Peyer's patch (tissue), 4 donors: ENCODE data around the gene PCCB.

Experiments
- POLR2A ChIP-seq, 2 donors: fragments of 450-650 bp; IDR thresholded peaks; one replicate each; pipeline ENCODE4 v1.5.1; 2017; ENCODE audit warnings: antibody characterized with exemption in 2 of 2, mild to moderate bottlenecking in 2 of 2, moderate library complexity in 2 of 2
- TF ChIP-seq, protein P1 (sequence below), 6 experiments: fragments of 450-650 bp in 4 of 6; fragments of 200-600 bp in 2 of 6; sonication (generic) in 1 of 6; IDR thresholded peaks; one replicate each; pipeline ENCODE4 v1.5.1; 2017 to 2019; ENCODE audit warnings: antibody characterized with exemption in 6 of 6, mild to moderate bottlenecking in 3 of 6, moderate library complexity in 1 of 6

DNA sequence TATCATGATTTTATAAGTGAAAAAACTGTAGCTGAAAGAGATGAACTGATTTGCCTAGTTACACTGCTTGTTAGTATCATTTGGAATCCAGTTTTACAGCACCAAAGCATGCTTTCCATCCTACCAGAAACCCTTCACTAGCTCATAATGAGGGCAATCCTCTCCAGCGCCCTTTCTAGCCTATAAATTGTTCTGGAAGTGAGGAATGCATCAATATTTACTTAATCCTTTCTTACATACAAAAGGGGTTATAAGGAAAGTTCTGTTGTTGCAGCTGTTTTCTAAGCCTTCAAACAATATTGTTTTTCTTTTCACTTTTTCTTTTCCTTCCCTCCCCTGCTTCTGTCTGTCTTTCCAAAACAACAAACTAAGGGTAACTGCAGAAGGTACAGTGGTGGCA is 11.0 kb upstream of the PCCB start:
- TF ChIP-seq, protein P1, sequence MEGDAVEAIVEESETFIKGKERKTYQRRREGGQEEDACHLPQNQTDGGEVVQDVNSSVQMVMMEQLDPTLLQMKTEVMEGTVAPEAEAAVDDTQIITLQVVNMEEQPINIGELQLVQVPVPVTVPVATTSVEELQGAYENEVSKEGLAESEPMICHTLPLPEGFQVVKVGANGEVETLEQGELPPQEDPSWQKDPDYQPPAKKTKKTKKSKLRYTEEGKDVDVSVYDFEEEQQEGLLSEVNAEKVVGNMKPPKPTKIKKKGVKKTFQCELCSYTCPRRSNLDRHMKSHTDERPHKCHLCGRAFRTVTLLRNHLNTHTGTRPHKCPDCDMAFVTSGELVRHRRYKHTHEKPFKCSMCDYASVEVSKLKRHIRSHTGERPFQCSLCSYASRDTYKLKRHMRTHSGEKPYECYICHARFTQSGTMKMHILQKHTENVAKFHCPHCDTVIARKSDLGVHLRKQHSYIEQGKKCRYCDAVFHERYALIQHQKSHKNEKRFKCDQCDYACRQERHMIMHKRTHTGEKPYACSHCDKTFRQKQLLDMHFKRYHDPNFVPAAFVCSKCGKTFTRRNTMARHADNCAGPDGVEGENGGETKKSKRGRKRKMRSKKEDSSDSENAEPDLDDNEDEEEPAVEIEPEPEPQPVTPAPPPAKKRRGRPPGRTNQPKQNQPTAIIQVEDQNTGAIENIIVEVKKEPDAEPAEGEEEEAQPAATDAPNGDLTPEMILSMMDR (IDR thresholded peaks at IDR 0.05) = no peak
- no peak for TF ChIP-seq POLR2A (IDR thresholded peaks at IDR 0.05)
